Erythroblast (primary cell): ENCODE data around the gene PAM.

Experiments
- GATA1 ChIP-seq: IDR thresholded peaks from 2 replicates; pipeline ENCODE4 v1.6.1; 2011; ENCODE audit warnings: low read depth, mild to moderate bottlenecking, control low read depth, low read length, moderate library complexity
- POLR2A ChIP-seq: IDR thresholded peaks from 2 replicates; pipeline ENCODE4 v1.6.1; 2011; ENCODE audit warnings: mild to moderate bottlenecking, low read length

DNA sequence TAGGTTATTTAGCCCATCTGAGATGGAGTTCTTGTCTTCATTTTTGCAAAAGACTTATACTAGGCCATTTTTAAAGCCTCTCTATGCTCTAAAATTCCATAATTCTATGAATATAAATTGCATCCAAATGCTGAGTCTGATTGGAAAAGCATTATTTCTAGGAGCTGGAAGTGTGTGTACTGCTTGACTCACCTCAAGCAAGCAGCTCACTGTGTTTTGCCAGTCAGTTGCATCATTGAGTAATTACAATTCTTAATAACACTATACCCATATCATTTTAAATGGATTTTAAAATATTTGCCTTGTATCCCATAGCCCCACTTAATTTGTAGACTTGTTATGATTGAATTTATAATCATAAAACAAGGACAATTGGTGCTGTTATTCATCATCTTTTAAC is 161.0 kb downstream of the PAM start:
- no peak for TF ChIP-seq POLR2A
- no peak for TF ChIP-seq GATA1
